ENCODE measurements around the gene CDT1.
"Not testable (repeated sequence)": the region's sequence is repeated elsewhere in the genome, so short reads cannot be mapped to it uniquely, and the experiment has no call there.

DNA sequence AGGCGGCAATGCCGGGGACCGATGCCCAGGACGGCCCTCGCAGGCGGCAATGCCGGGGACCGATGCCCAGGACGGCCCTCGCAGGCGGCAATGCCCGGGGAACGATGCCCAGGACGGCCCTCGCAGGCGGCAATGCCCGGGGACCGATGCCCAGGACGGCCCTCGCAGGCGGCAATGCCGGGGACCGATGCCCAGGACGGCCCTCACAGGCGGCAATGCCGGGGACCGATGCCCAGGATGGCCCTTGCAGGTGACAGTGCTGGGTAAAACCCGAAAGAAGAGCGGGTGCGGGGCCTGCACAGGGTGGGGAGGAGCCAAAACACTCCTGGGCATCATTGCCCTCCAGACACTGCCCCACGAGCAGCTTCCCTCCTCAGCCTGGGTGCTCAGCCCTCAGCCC is 20.1 kb downstream of the CDT1 start:
- TF ChIP-seq, protein P1, sequence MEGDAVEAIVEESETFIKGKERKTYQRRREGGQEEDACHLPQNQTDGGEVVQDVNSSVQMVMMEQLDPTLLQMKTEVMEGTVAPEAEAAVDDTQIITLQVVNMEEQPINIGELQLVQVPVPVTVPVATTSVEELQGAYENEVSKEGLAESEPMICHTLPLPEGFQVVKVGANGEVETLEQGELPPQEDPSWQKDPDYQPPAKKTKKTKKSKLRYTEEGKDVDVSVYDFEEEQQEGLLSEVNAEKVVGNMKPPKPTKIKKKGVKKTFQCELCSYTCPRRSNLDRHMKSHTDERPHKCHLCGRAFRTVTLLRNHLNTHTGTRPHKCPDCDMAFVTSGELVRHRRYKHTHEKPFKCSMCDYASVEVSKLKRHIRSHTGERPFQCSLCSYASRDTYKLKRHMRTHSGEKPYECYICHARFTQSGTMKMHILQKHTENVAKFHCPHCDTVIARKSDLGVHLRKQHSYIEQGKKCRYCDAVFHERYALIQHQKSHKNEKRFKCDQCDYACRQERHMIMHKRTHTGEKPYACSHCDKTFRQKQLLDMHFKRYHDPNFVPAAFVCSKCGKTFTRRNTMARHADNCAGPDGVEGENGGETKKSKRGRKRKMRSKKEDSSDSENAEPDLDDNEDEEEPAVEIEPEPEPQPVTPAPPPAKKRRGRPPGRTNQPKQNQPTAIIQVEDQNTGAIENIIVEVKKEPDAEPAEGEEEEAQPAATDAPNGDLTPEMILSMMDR (IDR thresholded peaks at IDR 0.05; ENCODE audit: low read length) = not testable (repeated sequence)
- not testable (repeated sequence) for TF ChIP-seq EZH2 (IDR thresholded peaks at IDR 0.05; ENCODE audit: borderline replicate concordance, low read length)
